CD1c-positive myeloid dendritic cell (primary cell): ENCODE results near the gene UGGT2.
"Not testable (repeated sequence)": the region's sequence is repeated elsewhere in the genome, so short reads cannot be mapped to it uniquely, and the experiment has no call there.

ENCODE experiments used
- DNase-seq: peaks from one replicate; pipeline ENCODE4 v3.0.0-alpha.2; 2016; ENCODE audit errors: extremely low spot score

The UGGT2 gene

GRCh38 chr13:96046449-96047126 lies 6.6 kb downstream of the UGGT2 start:
- DNase-seq: not testable (repeated sequence)

- no peak for DNase-seq
Measured at GRCh38 chr13:96044238-96044637, 9.0 kb downstream of the UGGT2 start.

- DNase-seq: no peak
Measured at GRCh38 chr13:96041326-96042110, 11.7 kb downstream of the UGGT2 start.

- no peak for DNase-seq
Measured at GRCh38 chr13:96036515-96036914, 16.7 kb downstream of the UGGT2 start.

- DNase-seq: no peak
Measured at GRCh38 chr13:96034662-96035061, 18.5 kb downstream of the UGGT2 start.

GRCh38 chr13:96033220-96034015 lies 19.8 kb downstream of the UGGT2 start:
- no peak for DNase-seq

- DNase-seq: no peak
Measured at GRCh38 chr13:96032717-96033116, 20.5 kb downstream of the UGGT2 start.

- DNase-seq: no peak
Measured at GRCh38 chr13:96029002-96029401, 24.2 kb downstream of the UGGT2 start.

GRCh38 chr13:96027496-96027895 lies 25.7 kb downstream of the UGGT2 start:
- DNase-seq: no peak

- DNase-seq: no peak
Measured at GRCh38 chr13:96025283-96025682, 27.9 kb downstream of the UGGT2 start.

- DNase-seq: no peak
Measured at GRCh38 chr13:96020931-96021330, 32.3 kb downstream of the UGGT2 start.

GRCh38 chr13:96020155-96020575 lies 33.0 kb downstream of the UGGT2 start:
- peak; percentile 45 for DNase-seq

- DNase-seq: no peak
Measured at GRCh38 chr13:96018135-96018534, 35.1 kb downstream of the UGGT2 start.

- no peak for DNase-seq
Measured at GRCh38 chr13:96011291-96011872, 41.8 kb downstream of the UGGT2 start.

GRCh38 chr13:96003304-96003703 lies 49.9 kb downstream of the UGGT2 start:
- no peak for DNase-seq

GRCh38 chr13:96002322-96003131 lies 50.7 kb downstream of the UGGT2 start:
- no peak for DNase-seq

- DNase-seq: no peak
Measured at GRCh38 chr13:96000069-96000468, 53.1 kb downstream of the UGGT2 start.

- no peak for DNase-seq
Measured at GRCh38 chr13:95987841-95988240, 65.4 kb downstream of the UGGT2 start.

GRCh38 chr13:95982144-95982543 lies 71.1 kb downstream of the UGGT2 start:
- DNase-seq: no peak

GRCh38 chr13:95972651-95973050 lies 80.5 kb downstream of the UGGT2 start:
- not testable (repeated sequence) for DNase-seq

GRCh38 chr13:95970878-95971277 lies 82.3 kb downstream of the UGGT2 start:
- DNase-seq: no peak
